H9 (cell line): ENCODE results near the gene CEP41. TPM values are rescaled to one million over a fixed set of nuclear protein-coding genes. Genes with fewer than 3 reads are reported as not detected.

Experiments
- DNase-seq: peaks from one replicate; pipeline ENCODE4 v3.0.0-alpha.2; 2017
- H2AFZ ChIP-seq: one replicate; pipeline ENCODE4 v1.6.1; 2013; ENCODE audit warnings: mild to moderate bottlenecking, low read length, control low read depth, moderate library complexity
- H2AK5ac ChIP-seq: 2 replicates; pipeline ENCODE4 v1.6.1; 2013; ENCODE audit warnings: low read length, control low read depth, mixed read lengths; ENCODE audit not compliant: insufficient read length
- H2BK120ac ChIP-seq: one replicate; pipeline ENCODE4 v1.6.1; 2013; ENCODE audit warnings: low read depth, mild to moderate bottlenecking, low read length, control low read depth, inconsistent platforms; ENCODE audit not compliant: poor library complexity, severe bottlenecking
- H2BK12ac ChIP-seq: 2 replicates; pipeline ENCODE4 v1.6.1; 2013; ENCODE audit warnings: low read length, control low read depth, mixed read lengths, low read depth; ENCODE audit not compliant: insufficient read length
- H2BK15ac ChIP-seq: 2 replicates; pipeline ENCODE4 v1.6.1; 2013; ENCODE audit warnings: low read depth, low read length, control low read depth
- H2BK20ac ChIP-seq: one replicate; pipeline ENCODE4 v1.6.1; 2013; ENCODE audit warnings: low read depth, mild to moderate bottlenecking, low read length, control low read depth, inconsistent platforms; ENCODE audit not compliant: poor library complexity, severe bottlenecking
- H2BK5ac ChIP-seq: 2 replicates; pipeline ENCODE4 v1.6.1; 2013; ENCODE audit warnings: low read length, control low read depth, mixed read lengths; ENCODE audit not compliant: insufficient read length
- H3K14ac ChIP-seq: 2 replicates; pipeline ENCODE4 v1.6.1; 2013; ENCODE audit warnings: low read length, control low read depth; ENCODE audit not compliant: insufficient read depth
- H3K18ac ChIP-seq: 2 replicates; pipeline ENCODE4 v1.6.1; 2013; ENCODE audit warnings: low read depth, mild to moderate bottlenecking, mixed read lengths, low read length, control low read depth; ENCODE audit not compliant: insufficient read length
- H3K23ac ChIP-seq: 2 replicates; pipeline ENCODE4 v1.6.1; 2013; ENCODE audit warnings: low read length, control low read depth, mixed read lengths, low read depth; ENCODE audit not compliant: insufficient read length
- H3K23me2 ChIP-seq: 2 replicates; pipeline ENCODE4 v1.6.1; 2013; ENCODE audit warnings: low read depth, mild to moderate bottlenecking, mixed read lengths, low read length, control low read depth; ENCODE audit not compliant: insufficient read length, poor library complexity, severe bottlenecking
- H3K27ac ChIP-seq: 2 replicates; pipeline ENCODE4 v1.5.1; 2013; ENCODE audit warnings: low read length, control low read depth, mixed read lengths, low read depth; ENCODE audit not compliant: insufficient read length
- H3K27me3 ChIP-seq: 2 replicates; pipeline ENCODE4 v1.6.1; 2013; ENCODE audit warnings: low read length, control low read depth, inconsistent platforms; ENCODE audit not compliant: insufficient read depth
- H3K4ac ChIP-seq: 2 replicates; pipeline ENCODE4 v1.6.1; 2013; ENCODE audit warnings: low read depth, mild to moderate bottlenecking, control low read depth, inconsistent platforms, low read length, moderate library complexity
- H3K4me1 ChIP-seq: 2 replicates; pipeline ENCODE4 v1.6.1; 2013; ENCODE audit warnings: low read length, control low read depth, inconsistent platforms; ENCODE audit not compliant: insufficient read depth
- H3K4me2 ChIP-seq: 2 replicates; pipeline ENCODE4 v1.6.1; 2013; ENCODE audit warnings: low read length, control low read depth, mixed read lengths; ENCODE audit not compliant: insufficient read length, insufficient read depth
- H3K56ac ChIP-seq: 2 replicates; pipeline ENCODE4 v1.6.1; 2013; ENCODE audit warnings: low read depth, mild to moderate bottlenecking, mixed read lengths, low read length, control low read depth; ENCODE audit not compliant: insufficient read length
- H3K79me1 ChIP-seq: 2 replicates; pipeline ENCODE4 v1.6.1; 2013; ENCODE audit warnings: low read depth, mild to moderate bottlenecking, moderate library complexity, low read length, control low read depth, inconsistent platforms; ENCODE audit not compliant: insufficient read depth, poor library complexity, severe bottlenecking
- H3K79me2 ChIP-seq: 2 replicates; pipeline ENCODE4 v1.6.1; 2013; ENCODE audit warnings: low read length, control low read depth, inconsistent platforms; ENCODE audit not compliant: insufficient read depth
- H3K9ac ChIP-seq: 2 replicates; pipeline ENCODE4 v1.6.1; 2013; ENCODE audit warnings: low read length, control low read depth, mixed read lengths; ENCODE audit not compliant: insufficient read length; ENCODE audit errors: extremely low read depth
- H3K9me3 ChIP-seq: one replicate; pipeline ENCODE4 v1.6.1; 2013; ENCODE audit warnings: low read depth, low read length, inconsistent platforms; ENCODE audit not compliant: control insufficient read depth
- H3T11ph ChIP-seq: one replicate; pipeline ENCODE4 v1.6.1; 2013; ENCODE audit warnings: mild to moderate bottlenecking, low read length, control low read depth, inconsistent platforms
- H4K20me1 ChIP-seq: one replicate; pipeline ENCODE4 v1.6.1; 2013; ENCODE audit not compliant: control insufficient read depth, insufficient read length, insufficient read depth
- H4K5ac ChIP-seq: 2 replicates; pipeline ENCODE4 v1.6.1; 2013; ENCODE audit warnings: low read depth, mild to moderate bottlenecking, mixed read lengths, low read length, control low read depth; ENCODE audit not compliant: insufficient read length
- H4K8ac ChIP-seq: replicated peaks from 2 replicates; pipeline ENCODE4 v1.6.1; 2013; ENCODE audit warnings: low read length, control low read depth, mixed read lengths, low read depth; ENCODE audit not compliant: insufficient read length
- H4K91ac ChIP-seq: 2 replicates; pipeline ENCODE4 v1.6.1; 2013; ENCODE audit warnings: low read depth, mild to moderate bottlenecking, moderate library complexity, mixed read lengths, low read length, control low read depth; ENCODE audit not compliant: insufficient read length
- H3K27ac Mint-ChIP-seq, 3 experiments: 2 replicates in 2 of 3; 3 replicates in 1 of 3; pipeline ENCODE4 v1.8.0; 2020 to 2021; ENCODE audit warnings: mixed read lengths in 3 of 3, mild to moderate bottlenecking in 1 of 3, moderate library complexity in 1 of 3
- H3K27me3 Mint-ChIP-seq: 2 replicates; pipeline ENCODE4 v1.8.0; 2021; ENCODE audit warnings: low read depth, mild to moderate bottlenecking, moderate library complexity, mixed read lengths
- H3K36me3 Mint-ChIP-seq, 3 experiments: 2 replicates in 2 of 3; 3 replicates in 1 of 3; pipeline ENCODE4 v1.8.0; 2020 to 2021; ENCODE audit warnings: low read depth in 3 of 3, mixed read lengths in 3 of 3; ENCODE audit not compliant: insufficient read depth in 1 of 3
- H3K4me1 Mint-ChIP-seq, 2 experiments: 2 replicates each; pipeline ENCODE4 v1.8.0; 2020; ENCODE audit warnings: mixed read lengths in 2 of 2
- H3K4me3 Mint-ChIP-seq, 2 experiments: 2 replicates in 1 of 2; 3 replicates in 1 of 2; pipeline ENCODE4 v1.8.0; 2020 to 2021; ENCODE audit warnings: mild to moderate bottlenecking in 2 of 2, mixed read lengths in 2 of 2, moderate library complexity in 1 of 2
- H3K9me3 Mint-ChIP-seq, 2 experiments: 2 replicates in 1 of 2; 3 replicates in 1 of 2; pipeline ENCODE4 v1.8.0; 2020; ENCODE audit warnings: mild to moderate bottlenecking in 2 of 2, mixed read lengths in 2 of 2, moderate library complexity in 1 of 2
- WGBS: extraction: QIAGEN DNeasy Blood & Tissue Kit; methylation state at CpG from one replicate; pipeline ENCODE4 v1.1.7; 2013; ENCODE audit warnings: missing lambda C conversion rate, low lambda C conversion rate, mixed read lengths; ENCODE audit not compliant: insufficient read length; ENCODE audit errors: extremely low coverage; 5-methylcytosine and 5-hydroxymethylcytosine counted together
- total RNA-seq: library from RNA; stranded (reverse); gene quantifications from 2 replicates; pipeline ENCODE4 v1.2.1, GENCODE V29; 2021
- TF ChIP-seq, protein P1 (sequence below): fragments of 200-600 bp; sonication (generic); conservative IDR thresholded peaks from 3 replicates; pipeline ENCODE4 v1.8.0; 2021; ENCODE audit warnings: antibody characterized with exemption, mild to moderate bottlenecking

The CEP41 gene
- total RNA-seq, 1 experiment from 2014 or later, result 9.7 TPM

DNA sequence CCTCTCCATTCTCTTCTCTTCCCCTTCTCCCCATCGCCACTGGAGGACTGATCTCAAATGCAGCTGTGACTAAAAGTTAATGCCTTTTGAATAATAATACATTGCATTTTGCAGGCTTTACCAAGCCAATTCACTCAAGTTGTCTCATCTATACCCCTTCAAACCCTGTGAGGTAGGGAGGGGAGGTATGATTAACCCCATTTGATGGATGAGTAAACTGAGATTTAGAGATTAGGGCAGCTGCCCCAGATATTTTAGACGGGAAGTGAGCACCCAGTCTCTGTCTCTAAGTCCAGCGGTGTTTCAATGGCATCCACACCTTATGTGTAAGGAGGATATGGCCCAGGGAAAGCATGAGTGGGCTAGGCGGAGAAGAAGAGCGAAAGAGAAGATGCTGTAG, 95.1 kb downstream of the CEP41 start:
- H2BK20ac ChIP-seq, result no peak overlapping the region
- H4K5ac ChIP-seq, result no peak overlapping the region
- H2AFZ ChIP-seq, result no peak overlapping the region
- H3K23me2 ChIP-seq, result no peaks in the 10 kb centered on the region
- no peak overlapping the region for H3K27ac ChIP-seq
- no peak for DNase-seq
- H4K8ac ChIP-seq, result no peak overlapping the region
- H3K79me1 ChIP-seq, result no peaks in the 10 kb centered on the region
- H3K79me2 ChIP-seq, result no peaks in the 10 kb centered on the region
- Mint-ChIP-seq H3K4me1 (peaks cover 29 to 34% of the 10 kb centered on the region in 2 experiments), H3K4me3 (no peak overlapping the region; a peak in 2 of 5 replicates), H3K36me3 (no peaks in the 10 kb centered on the region), H3K27me3 (peaks cover 5% of the 10 kb centered on the region), H3K27ac (peak overlapping the region in 1 of 3 experiments; percentile 83; a peak in 3 of 7 replicates), H3K9me3 (no peaks in the 10 kb centered on the region; a peak in 1 of 5 replicates)
- H2BK15ac ChIP-seq, result no peak overlapping the region
- no peaks in the 10 kb centered on the region for H3K27me3 ChIP-seq
- H4K91ac ChIP-seq, result no peak overlapping the region
- no peak overlapping the region for H2BK120ac ChIP-seq
- no peaks in the 10 kb centered on the region for H3K9me3 ChIP-seq
- no peak overlapping the region for H3K14ac ChIP-seq
- no peak overlapping the region for H3K23ac ChIP-seq
- no peak overlapping the region for H2BK5ac ChIP-seq
- no peak overlapping the region for H3K4ac ChIP-seq
- H3K9ac ChIP-seq, result no peak overlapping the region
- TF ChIP-seq, protein P1, sequence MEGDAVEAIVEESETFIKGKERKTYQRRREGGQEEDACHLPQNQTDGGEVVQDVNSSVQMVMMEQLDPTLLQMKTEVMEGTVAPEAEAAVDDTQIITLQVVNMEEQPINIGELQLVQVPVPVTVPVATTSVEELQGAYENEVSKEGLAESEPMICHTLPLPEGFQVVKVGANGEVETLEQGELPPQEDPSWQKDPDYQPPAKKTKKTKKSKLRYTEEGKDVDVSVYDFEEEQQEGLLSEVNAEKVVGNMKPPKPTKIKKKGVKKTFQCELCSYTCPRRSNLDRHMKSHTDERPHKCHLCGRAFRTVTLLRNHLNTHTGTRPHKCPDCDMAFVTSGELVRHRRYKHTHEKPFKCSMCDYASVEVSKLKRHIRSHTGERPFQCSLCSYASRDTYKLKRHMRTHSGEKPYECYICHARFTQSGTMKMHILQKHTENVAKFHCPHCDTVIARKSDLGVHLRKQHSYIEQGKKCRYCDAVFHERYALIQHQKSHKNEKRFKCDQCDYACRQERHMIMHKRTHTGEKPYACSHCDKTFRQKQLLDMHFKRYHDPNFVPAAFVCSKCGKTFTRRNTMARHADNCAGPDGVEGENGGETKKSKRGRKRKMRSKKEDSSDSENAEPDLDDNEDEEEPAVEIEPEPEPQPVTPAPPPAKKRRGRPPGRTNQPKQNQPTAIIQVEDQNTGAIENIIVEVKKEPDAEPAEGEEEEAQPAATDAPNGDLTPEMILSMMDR, result no peak
- H3K4me2 ChIP-seq, result no peak overlapping the region
- H4K20me1 ChIP-seq, result no peaks in the 10 kb centered on the region
- peaks cover 7% of the 10 kb centered on the region for H3K4me1 ChIP-seq
- no CpG with 5 or more reads among the region's 5 CpGs for WGBS
- no peak overlapping the region for H2AK5ac ChIP-seq
- no peak overlapping the region for H3T11ph ChIP-seq
- H2BK12ac ChIP-seq, result no peak overlapping the region
- H3K56ac ChIP-seq, result no peak overlapping the region
- no peak overlapping the region for H3K18ac ChIP-seq
